NCI-H524 (cell line): Measurements from ENCODE around the gene NPHS1.

Source experiments
- DNase-seq, 2 experiments: peaks; one replicate each; lab custom pipeline; 2025; lab: John Stamatoyannopoulos, UW

NPHS1 gene

GRCh38 chr19:35787227-35787799, 65.0 kb downstream of the NPHS1 start:
- no peak for DNase-seq

GRCh38 chr19:35786299-35787160, 65.8 kb downstream of the NPHS1 start:
- peak in 1 of 2 experiments; percentile 29 for DNase-seq

GRCh38 chr19:35785339-35785627, 67.0 kb downstream of the NPHS1 start:
- no peak for DNase-seq

GRCh38 chr19:35784503-35785338, 67.6 kb downstream of the NPHS1 start:
- no peak for DNase-seq

- no peak for DNase-seq
Measured at GRCh38 chr19:35783469-35784434, 68.6 kb downstream of the NPHS1 start.

GRCh38 chr19:35782589-35782988, 69.7 kb downstream of the NPHS1 start:
- DNase-seq: no peak

- DNase-seq: no peak
Measured at GRCh38 chr19:35781650-35782049, 70.7 kb downstream of the NPHS1 start.

GRCh38 chr19:35780717-35781116, 71.6 kb downstream of the NPHS1 start:
- no peak for DNase-seq

GRCh38 chr19:35780058-35780457, 72.2 kb downstream of the NPHS1 start:
- DNase-seq: no peak

- no peak for DNase-seq
Measured at GRCh38 chr19:35779033-35779432, 73.3 kb downstream of the NPHS1 start.

- no peak for DNase-seq
Measured at GRCh38 chr19:35777961-35778360, 74.3 kb downstream of the NPHS1 start.

GRCh38 chr19:35777086-35777841, 75.0 kb downstream of the NPHS1 start:
- DNase-seq: no peak

GRCh38 chr19:35776102-35776788, 76.1 kb downstream of the NPHS1 start:
- peak in 1 of 2 experiments; percentile 46 for DNase-seq
